HG03575 (cell line): ENCODE data around the gene CBLC.
"Not testable (repeated sequence)": the region's sequence is repeated elsewhere in the genome, so short reads cannot be mapped to it uniquely, and the experiment has no call there.

Experiments
- ATAC-seq: cut with Tn5 transposase; IDR thresholded peaks from one replicate; pipeline ENCODE4 v1.9.1; 2021; ENCODE audit not compliant: unreplicated experiment, insufficient number of reproducible peaks, low FRiP score; ENCODE audit errors: extremely low read depth

The CBLC gene

GRCh38 chr19:44757735-44758505 is 19.8 kb upstream of the CBLC start:
- no peak for ATAC-seq

GRCh38 chr19:44758596-44758995 is 19.1 kb upstream of the CBLC start:
- no peak for ATAC-seq

- ATAC-seq: no peak
Measured at GRCh38 chr19:44759083-44759804, 18.4 kb upstream of the CBLC start.

- ATAC-seq: no peak
Measured at GRCh38 chr19:44762038-44762437, 15.7 kb upstream of the CBLC start.

- no peak for ATAC-seq
Measured at GRCh38 chr19:44765033-44765948, 12.4 kb upstream of the CBLC start.

- ATAC-seq: no peak
Measured at GRCh38 chr19:44765949-44766335, 11.7 kb upstream of the CBLC start.

- no peak for ATAC-seq
Measured at GRCh38 chr19:44767295-44768180, 10.2 kb upstream of the CBLC start.

GRCh38 chr19:44770550-44771257 is 7.0 kb upstream of the CBLC start:
- ATAC-seq: peak; percentile 68

GRCh38 chr19:44772144-44772543 is 5.5 kb upstream of the CBLC start:
- ATAC-seq: not testable (repeated sequence)

GRCh38 chr19:44772959-44773358 is 4.7 kb upstream of the CBLC start:
- ATAC-seq: no peak

- no peak for ATAC-seq
Measured at GRCh38 chr19:44775676-44776240, 1.9 kb upstream of the CBLC start.

- no peak for ATAC-seq
Measured at GRCh38 chr19:44776402-44777096, 1.1 kb upstream of the CBLC start.

- no peak for ATAC-seq
Measured at GRCh38 chr19:44779150-44779549, 1.5 kb downstream of the CBLC start.

GRCh38 chr19:44781694-44782093 is 4.0 kb downstream of the CBLC start:
- ATAC-seq: not testable (repeated sequence)

GRCh38 chr19:44782729-44783128 is 5.0 kb downstream of the CBLC start:
- ATAC-seq: no peak

- no peak for ATAC-seq
Measured at GRCh38 chr19:44783545-44783944, 5.9 kb downstream of the CBLC start.

- ATAC-seq: no peak
Measured at GRCh38 chr19:44785271-44785670, 7.6 kb downstream of the CBLC start.
